AG09309 (cell line): Measurements from ENCODE around the gene CFAP58.

Experiments
- DNase-seq: peaks from one replicate; pipeline ENCODE4 v3.0.0-alpha.2; 2010; ENCODE audit warnings: low read depth
- H3K4me3 ChIP-seq: 2 replicates; pipeline ENCODE4 v1.5.1; 2011; ENCODE audit warnings: mild to moderate bottlenecking, low read depth, low read length, moderate library complexity; ENCODE audit not compliant: control insufficient read depth
- TF ChIP-seq, protein P1 (sequence below): IDR thresholded peaks from 2 replicates; pipeline ENCODE4 v1.5.1; 2011; ENCODE audit warnings: mild to moderate bottlenecking, low read depth, low read length, inconsistent platforms; ENCODE audit not compliant: insufficient read depth, control insufficient read depth; ENCODE audit errors: missing control alignments

Gene CFAP58

GRCh38 chr10:104403636-104404035 lies 50.0 kb downstream of the CFAP58 start:
- TF ChIP-seq, protein P1, sequence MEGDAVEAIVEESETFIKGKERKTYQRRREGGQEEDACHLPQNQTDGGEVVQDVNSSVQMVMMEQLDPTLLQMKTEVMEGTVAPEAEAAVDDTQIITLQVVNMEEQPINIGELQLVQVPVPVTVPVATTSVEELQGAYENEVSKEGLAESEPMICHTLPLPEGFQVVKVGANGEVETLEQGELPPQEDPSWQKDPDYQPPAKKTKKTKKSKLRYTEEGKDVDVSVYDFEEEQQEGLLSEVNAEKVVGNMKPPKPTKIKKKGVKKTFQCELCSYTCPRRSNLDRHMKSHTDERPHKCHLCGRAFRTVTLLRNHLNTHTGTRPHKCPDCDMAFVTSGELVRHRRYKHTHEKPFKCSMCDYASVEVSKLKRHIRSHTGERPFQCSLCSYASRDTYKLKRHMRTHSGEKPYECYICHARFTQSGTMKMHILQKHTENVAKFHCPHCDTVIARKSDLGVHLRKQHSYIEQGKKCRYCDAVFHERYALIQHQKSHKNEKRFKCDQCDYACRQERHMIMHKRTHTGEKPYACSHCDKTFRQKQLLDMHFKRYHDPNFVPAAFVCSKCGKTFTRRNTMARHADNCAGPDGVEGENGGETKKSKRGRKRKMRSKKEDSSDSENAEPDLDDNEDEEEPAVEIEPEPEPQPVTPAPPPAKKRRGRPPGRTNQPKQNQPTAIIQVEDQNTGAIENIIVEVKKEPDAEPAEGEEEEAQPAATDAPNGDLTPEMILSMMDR, result no peak
- DNase-seq, result no peak
- no peak overlapping the region for H3K4me3 ChIP-seq

- TF ChIP-seq, protein P1, result peak; percentile 65
- peak; percentile 39 for DNase-seq
- H3K4me3 ChIP-seq, result no peak overlapping the region
Measured at GRCh38 chr10:104406715-104407650, 53.4 kb downstream of the CFAP58 start.

GRCh38 chr10:104413528-104413927 lies 59.9 kb downstream of the CFAP58 start:
- no peak for DNase-seq
- H3K4me3 ChIP-seq, result no peak overlapping the region
- TF ChIP-seq, protein P1, result no peak

GRCh38 chr10:104415526-104416165 lies 62.0 kb downstream of the CFAP58 start:
- DNase-seq, result no peak
- TF ChIP-seq, protein P1, result no peak
- H3K4me3 ChIP-seq, result no peak overlapping the region

DNA sequence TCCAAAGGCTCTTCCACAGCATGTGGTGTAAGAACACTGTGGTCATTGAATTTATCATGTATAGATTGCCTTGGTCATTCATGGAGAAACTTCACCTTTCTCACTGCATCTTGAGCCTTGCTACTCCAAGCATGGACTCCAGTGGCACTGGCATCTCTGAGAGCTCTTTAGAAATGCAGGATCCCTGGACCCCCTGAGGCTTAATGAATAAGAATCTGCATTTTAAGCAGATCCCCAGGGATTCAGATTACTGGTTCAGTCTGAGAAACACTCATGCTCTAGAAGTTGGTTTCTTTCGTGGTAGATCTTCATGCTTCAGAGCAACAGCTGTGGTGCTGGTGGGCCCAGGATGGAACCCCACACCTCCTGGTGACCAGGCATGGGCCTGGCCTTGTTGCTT lies 63.2 kb downstream of the CFAP58 start:
- TF ChIP-seq, protein P1, result no peak
- no peak overlapping the region for H3K4me3 ChIP-seq
- DNase-seq, result no peak

GRCh38 chr10:104417637-104418292 lies 64.1 kb downstream of the CFAP58 start:
- TF ChIP-seq, protein P1, result no peak
- no peak overlapping the region for H3K4me3 ChIP-seq
- DNase-seq, result no peak
